ENCODE results near the gene ANKRD55. TPM values are rescaled to one million over a fixed set of nuclear protein-coding genes. Genes with fewer than 3 reads are reported as not detected.

Gene ANKRD55
- total RNA-seq, 4 donors from 2014 or later, result 0.95 TPM; not detected in 3

DNA sequence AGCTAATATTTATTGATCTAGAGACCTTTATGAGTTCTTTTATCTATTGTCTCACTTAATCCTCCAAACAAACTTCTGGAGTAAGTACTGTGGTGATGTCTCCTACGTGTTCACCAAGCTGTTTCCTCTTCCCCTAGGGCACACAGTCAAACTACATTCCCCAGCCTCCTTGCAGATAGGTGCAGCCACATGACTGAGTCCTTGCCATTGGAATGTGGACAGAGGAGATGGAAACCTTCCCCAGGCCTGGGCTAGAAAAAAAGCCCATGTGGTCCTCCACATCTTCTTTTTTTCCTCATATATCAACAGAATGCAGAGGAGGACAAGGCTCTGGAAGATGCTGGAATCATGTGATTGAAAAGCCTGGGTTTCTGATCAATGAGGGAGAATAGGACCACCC, 88.0 kb downstream of the ANKRD55 start:
- H3K4me1 ChIP-seq, result peaks cover 0 to 10% (median 2%) of the 10 kb centered on the region in 4 donors
- WGBS, 2 donors (ENCODE audit: low coverage in 1 of 2), result 65 to 67% methylated on average over 1 of the region's 1 CpG
- intact Hi-C loops (cut with DNase I; ENCODE audit: low total_unique reads), result no loop called here
- TF ChIP-seq EP300 (IDR thresholded peaks at IDR 0.05; ENCODE audit: low read depth), result no peak
- no peak for TF ChIP-seq POLR2AphosphoS5 (IDR thresholded peaks at IDR 0.05)
- no peak for TF ChIP-seq POLR2A (IDR thresholded peaks at IDR 0.05)
- TF ChIP-seq, protein P1, sequence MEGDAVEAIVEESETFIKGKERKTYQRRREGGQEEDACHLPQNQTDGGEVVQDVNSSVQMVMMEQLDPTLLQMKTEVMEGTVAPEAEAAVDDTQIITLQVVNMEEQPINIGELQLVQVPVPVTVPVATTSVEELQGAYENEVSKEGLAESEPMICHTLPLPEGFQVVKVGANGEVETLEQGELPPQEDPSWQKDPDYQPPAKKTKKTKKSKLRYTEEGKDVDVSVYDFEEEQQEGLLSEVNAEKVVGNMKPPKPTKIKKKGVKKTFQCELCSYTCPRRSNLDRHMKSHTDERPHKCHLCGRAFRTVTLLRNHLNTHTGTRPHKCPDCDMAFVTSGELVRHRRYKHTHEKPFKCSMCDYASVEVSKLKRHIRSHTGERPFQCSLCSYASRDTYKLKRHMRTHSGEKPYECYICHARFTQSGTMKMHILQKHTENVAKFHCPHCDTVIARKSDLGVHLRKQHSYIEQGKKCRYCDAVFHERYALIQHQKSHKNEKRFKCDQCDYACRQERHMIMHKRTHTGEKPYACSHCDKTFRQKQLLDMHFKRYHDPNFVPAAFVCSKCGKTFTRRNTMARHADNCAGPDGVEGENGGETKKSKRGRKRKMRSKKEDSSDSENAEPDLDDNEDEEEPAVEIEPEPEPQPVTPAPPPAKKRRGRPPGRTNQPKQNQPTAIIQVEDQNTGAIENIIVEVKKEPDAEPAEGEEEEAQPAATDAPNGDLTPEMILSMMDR (IDR thresholded peaks at IDR 0.05), result no peak
- H3K27ac ChIP-seq, result no peak overlapping the region
- no peaks in the 10 kb centered on the region for H3K9me3 ChIP-seq
- no peak overlapping the region for H3K4me3 ChIP-seq
- in situ Hi-C loops (cut with MboI; ENCODE audit: low pct_ligation_motif_present in 1 of 4, low pct_unique_long_range_greater_than_20kb in 1 of 4, low sequenced_read_pairs in 3 of 4), result no loop called here
- no peaks in the 10 kb centered on the region for H3K36me3 ChIP-seq
- no peak for DNase-seq
- H3K27me3 ChIP-seq, result no peaks in the 10 kb centered on the region

DNA sequence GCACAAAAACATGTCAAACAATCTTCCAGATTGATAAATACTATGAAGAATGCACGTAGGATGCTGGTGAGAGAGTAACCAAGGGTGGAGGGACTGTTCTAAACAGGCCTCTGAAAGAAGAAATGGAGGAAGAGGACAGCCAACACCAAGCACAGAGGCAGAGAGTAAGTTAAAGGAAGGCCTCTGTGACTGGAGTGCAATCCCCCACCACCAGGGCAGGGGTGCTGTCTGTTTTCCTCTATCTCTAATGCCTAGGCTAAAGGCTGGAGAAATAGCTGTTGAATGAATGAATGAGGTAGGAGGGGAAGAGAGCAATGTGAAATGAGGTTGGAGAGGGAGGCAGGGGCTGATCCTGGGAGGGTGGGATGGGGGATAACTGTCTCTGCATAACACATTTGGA, 88.9 kb downstream of the ANKRD55 start:
- Histone ChIP-seq H3K4me1 (peaks cover 0 to 10% (median 2%) of the 10 kb centered on the region in 4 donors), H3K27ac (no peak overlapping the region), H3K9me3 (no peaks in the 10 kb centered on the region), H3K27me3 (no peaks in the 10 kb centered on the region), H3K36me3 (no peaks in the 10 kb centered on the region), H3K4me3 (no peak overlapping the region)
- no peak for DNase-seq
- intact Hi-C loops (cut with DNase I; ENCODE audit: low total_unique reads) (no loop called here), in situ Hi-C loops (cut with MboI; ENCODE audit: low pct_ligation_motif_present in 1 of 4, low pct_unique_long_range_greater_than_20kb in 1 of 4, low sequenced_read_pairs in 3 of 4) (no loop called here)
- WGBS, 2 donors (ENCODE audit: low coverage in 1 of 2), result 25 to 74% methylated on average over 1 of the region's 1 CpG
- TF ChIP-seq, protein P1 (IDR thresholded peaks at IDR 0.05), result no peak
- TF ChIP-seq POLR2A (IDR thresholded peaks at IDR 0.05) (no peak), POLR2AphosphoS5 (IDR thresholded peaks at IDR 0.05) (no peak), EP300 (IDR thresholded peaks at IDR 0.05; ENCODE audit: low read depth) (no peak)

DNA sequence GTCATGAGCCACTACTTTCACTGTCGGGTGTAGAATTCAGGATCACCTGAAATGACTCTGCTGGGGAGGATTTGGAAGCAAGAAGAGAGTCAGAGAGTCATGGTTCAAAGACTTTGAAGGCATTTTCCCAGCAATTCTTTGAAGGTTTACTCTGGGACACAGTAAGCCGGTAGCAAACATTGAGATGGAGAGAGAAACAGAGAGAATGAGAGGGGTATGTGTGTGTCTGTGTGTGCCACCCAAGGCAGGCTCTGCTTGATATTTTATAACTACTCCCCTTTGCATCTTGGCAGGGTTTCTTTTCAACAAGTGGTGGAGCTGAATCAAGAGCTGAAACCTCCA, 89.8 kb downstream of the ANKRD55 start:
- no peak for DNase-seq
- no peaks in the 10 kb centered on the region for H3K36me3 ChIP-seq
- H3K27ac ChIP-seq, result peak overlapping the region in 1 of 4 donors; percentile 37
- in situ Hi-C loops (cut with MboI; ENCODE audit: low pct_ligation_motif_present in 1 of 4, low pct_unique_long_range_greater_than_20kb in 1 of 4, low sequenced_read_pairs in 3 of 4) (no loop called here), intact Hi-C loops (cut with DNase I; ENCODE audit: low total_unique reads) (no loop called here)
- no peaks in the 10 kb centered on the region for H3K27me3 ChIP-seq
- TF ChIP-seq POLR2A (IDR thresholded peaks at IDR 0.05), result no peak
- TF ChIP-seq EP300 (IDR thresholded peaks at IDR 0.05; ENCODE audit: low read depth), result no peak
- TF ChIP-seq POLR2AphosphoS5 (IDR thresholded peaks at IDR 0.05), result no peak
- TF ChIP-seq, protein P1 (IDR thresholded peaks at IDR 0.05), result no peak
- no peaks in the 10 kb centered on the region for H3K9me3 ChIP-seq
- WGBS, 2 donors (ENCODE audit: low coverage in 1 of 2), result 57 to 86% methylated on average over 1 to 2 of the region's 2 CpGs
- H3K4me3 ChIP-seq, result no peak overlapping the region
- peaks cover 0 to 9% (median 0%) of the 10 kb centered on the region in 4 donors for H3K4me1 ChIP-seq

DNA sequence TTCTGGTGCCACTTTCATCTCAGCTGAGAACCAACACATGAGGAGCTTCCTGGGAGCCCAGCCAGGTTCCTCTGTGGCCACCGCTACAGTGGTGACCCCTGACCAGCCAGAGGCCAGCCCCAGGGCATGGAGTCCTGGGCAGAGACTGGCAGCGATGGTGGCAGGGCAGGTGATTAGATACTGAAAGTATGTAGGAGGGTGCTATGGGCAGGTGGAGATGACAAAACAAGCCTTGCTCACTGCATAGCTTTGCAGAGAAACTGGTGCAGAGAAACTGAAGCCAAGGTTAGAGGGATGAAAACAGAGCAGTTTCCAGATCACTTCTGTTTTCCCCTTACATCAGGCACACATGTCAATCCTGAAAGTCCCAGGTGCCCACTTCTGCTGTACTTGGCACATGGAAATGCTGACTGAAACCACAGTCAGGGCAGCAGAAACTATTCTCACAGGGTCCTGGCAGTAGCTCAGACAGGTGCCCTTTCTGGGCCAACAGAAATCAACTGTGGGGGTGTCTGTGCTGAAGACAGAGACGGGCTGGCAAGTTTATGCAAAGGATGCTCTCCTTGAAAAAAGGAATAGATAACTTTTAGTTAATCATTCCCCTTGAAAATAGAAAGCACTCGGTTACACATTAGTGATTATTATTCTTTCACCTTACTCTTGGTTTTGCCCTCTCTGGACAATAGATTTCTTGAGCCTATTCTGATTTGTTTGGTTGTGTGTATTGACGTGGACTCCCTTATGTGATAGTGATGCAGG, 90.3 kb downstream of the ANKRD55 start:
- TF ChIP-seq POLR2A (IDR thresholded peaks at IDR 0.05), result no peak
- TF ChIP-seq POLR2AphosphoS5 (IDR thresholded peaks at IDR 0.05), result peak in 1 of 3 donors; percentile 34
- Histone ChIP-seq H3K4me3 (no peak overlapping the region), H3K27me3 (no peaks in the 10 kb centered on the region), H3K4me1 (peaks cover 0 to 3% (median 0%) of the 10 kb centered on the region in 4 donors), H3K27ac (peak overlapping the region in 1 of 4 donors; percentile 50), H3K9me3 (no peaks in the 10 kb centered on the region), H3K36me3 (no peaks in the 10 kb centered on the region)
- in situ Hi-C loops (cut with MboI; ENCODE audit: low pct_ligation_motif_present in 1 of 4, low pct_unique_long_range_greater_than_20kb in 1 of 4, low sequenced_read_pairs in 3 of 4) (no loop called here), intact Hi-C loops (cut with DNase I; ENCODE audit: low total_unique reads) (no loop called here)
- peak; percentile 52 for DNase-seq
- 66 to 78% methylated on average over 3 to 5 of the region's 5 CpGs for WGBS, 2 donors (ENCODE audit: low coverage in 1 of 2)

Data from transverse colon (tissue), 4 donors.